Progenitor cell of endocrine pancreas (in vitro differentiated cells): ENCODE measurements around the gene GORASP2. TPM values are rescaled to one million over a fixed set of nuclear protein-coding genes. Genes with fewer than 3 reads are reported as not detected.

ENCODE experiments used
- DNase-seq: peaks from one replicate; pipeline ENCODE4 v3.0.0; 2021; ENCODE audit warnings: low spot score; ENCODE audit not compliant: unreplicated experiment
- H3K27ac Mint-ChIP-seq: 2 replicates; pipeline ENCODE4 v1.8.0; 2021; ENCODE audit warnings: mild to moderate bottlenecking, moderate library complexity, mixed read lengths
- H3K27me3 Mint-ChIP-seq: 2 replicates; pipeline ENCODE4 v1.8.0; 2021; ENCODE audit warnings: mixed read lengths
- H3K36me3 Mint-ChIP-seq: 2 replicates; pipeline ENCODE4 v1.8.0; 2022; ENCODE audit warnings: mixed read lengths; ENCODE audit not compliant: insufficient read depth
- H3K4me1 Mint-ChIP-seq: 2 replicates; pipeline ENCODE4 v1.8.0; 2021; ENCODE audit warnings: low read depth, mixed read lengths
- H3K4me3 Mint-ChIP-seq: 2 replicates; pipeline ENCODE4 v1.8.0; 2021; ENCODE audit warnings: low read depth, mild to moderate bottlenecking, moderate library complexity, mixed read lengths
- H3K9me3 Mint-ChIP-seq: 2 replicates; pipeline ENCODE4 v1.8.0; 2021; ENCODE audit warnings: low read depth, mixed read lengths
- CTCF ChIP-seq: fragments of 200-600 bp; sonication (generic); IDR thresholded peaks from one replicate; pipeline ENCODE4 v1.5.0; 2021; ENCODE audit warnings: antibody characterized with exemption, mild to moderate bottlenecking; ENCODE audit not compliant: unreplicated experiment
- total RNA-seq: library from RNA; stranded (reverse); gene quantifications from 2 replicates; pipeline ENCODE4 v1.2.1, GENCODE V29; 2021

GORASP2 gene
- total RNA-seq, 1 donor from 2014 or later = 64.3 TPM

- Mint-ChIP-seq H3K27ac (peak overlapping the region; percentile 98), H3K4me3 (peak overlapping the region; percentile 86), H3K9me3 (no peaks in the 10 kb centered on the region), H3K4me1 (peaks cover 29% of the 10 kb centered on the region), H3K36me3 (peaks cover 1% of the 10 kb centered on the region), H3K27me3 (no peaks in the 10 kb centered on the region)
- DNase-seq = no peak
- TF ChIP-seq CTCF = no peak
Measured at GRCh38 chr2:170930131-170930990, 1.3 kb downstream of the GORASP2 start.

- no peak for DNase-seq
- no peaks in the 10 kb centered on the region for H3K9me3 Mint-ChIP-seq
- no peak for TF ChIP-seq CTCF
- peak overlapping the region; percentile 98 for H3K27ac Mint-ChIP-seq
- H3K4me1 Mint-ChIP-seq = peaks cover 29% of the 10 kb centered on the region
- H3K4me3 Mint-ChIP-seq = peak overlapping the region; percentile 86
- no peaks in the 10 kb centered on the region for H3K27me3 Mint-ChIP-seq
- peaks cover 1% of the 10 kb centered on the region for H3K36me3 Mint-ChIP-seq
Measured at GRCh38 chr2:170930991-170931266, 1.9 kb downstream of the GORASP2 start.

GRCh38 chr2:170932166-170932565 is 3.1 kb downstream of the GORASP2 start:
- Mint-ChIP-seq H3K9me3 (no peaks in the 10 kb centered on the region), H3K27ac (peak overlapping the region; percentile 40), H3K36me3 (peaks cover 1% of the 10 kb centered on the region), H3K27me3 (no peaks in the 10 kb centered on the region), H3K4me1 (peaks cover 29% of the 10 kb centered on the region), H3K4me3 (no peak overlapping the region)
- TF ChIP-seq CTCF = no peak
- DNase-seq = no peak

GRCh38 chr2:170932948-170933347 is 3.9 kb downstream of the GORASP2 start:
- H3K27me3 Mint-ChIP-seq = no peaks in the 10 kb centered on the region
- no peaks in the 10 kb centered on the region for H3K9me3 Mint-ChIP-seq
- no peak for DNase-seq
- peaks cover 27% of the 10 kb centered on the region for H3K4me1 Mint-ChIP-seq
- no peak for TF ChIP-seq CTCF
- peaks cover 1% of the 10 kb centered on the region for H3K36me3 Mint-ChIP-seq
- no peak overlapping the region for H3K27ac Mint-ChIP-seq
- H3K4me3 Mint-ChIP-seq = no peak overlapping the region

GRCh38 chr2:170937709-170938379 is 8.8 kb downstream of the GORASP2 start:
- TF ChIP-seq CTCF = no peak
- peaks cover 3% of the 10 kb centered on the region for H3K4me1 Mint-ChIP-seq
- no peak overlapping the region for H3K4me3 Mint-ChIP-seq
- H3K36me3 Mint-ChIP-seq = peaks cover 7% of the 10 kb centered on the region
- H3K27me3 Mint-ChIP-seq = no peaks in the 10 kb centered on the region
- DNase-seq = no peak
- no peaks in the 10 kb centered on the region for H3K9me3 Mint-ChIP-seq
- H3K27ac Mint-ChIP-seq = no peak overlapping the region
